Measurements from ENCODE around the gene TRIP10.

GRCh38 chr19:6774821-6775707, 35.6 kb downstream of the TRIP10 start:
- TF ChIP-seq CTCF (conservative IDR thresholded peaks at IDR 0.05 in 1 of 2, IDR thresholded peaks at IDR 0.05 in 1 of 2; ENCODE audit: extremely low read depth in 1 of 2, insufficient read depth in 1 of 2, low read depth in 1 of 2, low read length in 2 of 2) (no peak), EZH2 (IDR thresholded peaks at IDR 0.05; ENCODE audit: borderline replicate concordance, low read length) (no peak)
